DOHH2 (cell line): ENCODE results near the gene SLC17A3.

Experiments
- EZH2phosphoT487 ChIP-seq: fragments of 200-600 bp; sonication (generic); IDR thresholded peaks from 2 replicates; pipeline ENCODE4 v1.6.1; 2017; ENCODE audit warnings: borderline replicate concordance, mild to moderate bottlenecking, antibody characterized with exemption, low read length, moderate library complexity, mixed read lengths
- TF ChIP-seq, protein P1 (sequence below): fragments of 200-600 bp; sonication (generic); IDR thresholded peaks from one replicate; pipeline ENCODE4 v1.5.1; 2014; ENCODE audit warnings: antibody characterized with exemption, mild to moderate bottlenecking, low read depth, low read length; ENCODE audit not compliant: poor library complexity, severe bottlenecking

DNA sequence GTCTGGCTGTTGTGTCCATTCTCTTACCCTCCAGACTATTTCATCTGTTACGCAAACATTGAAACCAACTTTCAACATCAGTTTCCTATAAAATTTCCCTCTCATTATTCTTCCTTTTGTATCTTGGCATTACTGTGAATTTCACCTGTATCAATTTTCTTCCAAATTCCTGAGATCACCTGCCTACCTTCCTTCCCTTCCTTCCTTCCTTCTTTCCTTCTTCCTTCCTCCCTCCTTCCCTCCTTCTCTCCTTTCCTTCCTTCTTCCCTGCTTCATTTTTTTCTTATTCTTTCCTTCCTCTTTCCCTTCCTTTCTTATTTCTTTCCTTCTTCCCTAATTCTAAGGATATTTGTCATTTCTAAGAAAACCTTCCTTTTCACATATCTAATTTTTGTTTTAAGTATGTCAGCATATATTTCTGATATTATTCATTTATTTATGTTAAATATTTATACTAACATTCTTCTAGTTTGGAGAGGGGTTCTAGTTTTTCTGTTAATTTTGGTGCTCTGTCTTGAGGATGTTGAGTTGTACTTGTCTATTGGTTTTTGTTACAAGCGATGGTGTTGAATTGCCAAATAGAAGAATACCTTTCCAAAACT, 4.8 kb upstream of the SLC17A3 start:
- TF ChIP-seq, protein P1, sequence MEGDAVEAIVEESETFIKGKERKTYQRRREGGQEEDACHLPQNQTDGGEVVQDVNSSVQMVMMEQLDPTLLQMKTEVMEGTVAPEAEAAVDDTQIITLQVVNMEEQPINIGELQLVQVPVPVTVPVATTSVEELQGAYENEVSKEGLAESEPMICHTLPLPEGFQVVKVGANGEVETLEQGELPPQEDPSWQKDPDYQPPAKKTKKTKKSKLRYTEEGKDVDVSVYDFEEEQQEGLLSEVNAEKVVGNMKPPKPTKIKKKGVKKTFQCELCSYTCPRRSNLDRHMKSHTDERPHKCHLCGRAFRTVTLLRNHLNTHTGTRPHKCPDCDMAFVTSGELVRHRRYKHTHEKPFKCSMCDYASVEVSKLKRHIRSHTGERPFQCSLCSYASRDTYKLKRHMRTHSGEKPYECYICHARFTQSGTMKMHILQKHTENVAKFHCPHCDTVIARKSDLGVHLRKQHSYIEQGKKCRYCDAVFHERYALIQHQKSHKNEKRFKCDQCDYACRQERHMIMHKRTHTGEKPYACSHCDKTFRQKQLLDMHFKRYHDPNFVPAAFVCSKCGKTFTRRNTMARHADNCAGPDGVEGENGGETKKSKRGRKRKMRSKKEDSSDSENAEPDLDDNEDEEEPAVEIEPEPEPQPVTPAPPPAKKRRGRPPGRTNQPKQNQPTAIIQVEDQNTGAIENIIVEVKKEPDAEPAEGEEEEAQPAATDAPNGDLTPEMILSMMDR: no peak
- no peak for TF ChIP-seq EZH2phosphoT487
